HepG2 (cell line): Measurements from ENCODE around the gene WDR91. TPM values are rescaled to one million over a fixed set of nuclear protein-coding genes. Genes with fewer than 3 reads are reported as not detected.

ENCODE experiments used
- ATAC-seq: fragments of 200-7000 bp; cut with Tn5 transposase; 3 replicates; pipeline ENCODE4 v1.9.1; 2020; ENCODE audit warnings: mild to moderate bottlenecking, moderate library complexity
- BruUV-seq: library from RNA; stranded (reverse); fragments of 400-500 nt; replicated peaks from 2 replicates; lab custom pipeline; 2021; lab: Mats Ljungman, UMichigan
- CTCF ChIA-PET: fragments of 300-600 bp; formaldehyde crosslinking; extraction: SDS; loops from one replicate; lab custom pipeline; 2021; ENCODE audit warnings: low total read pairs, inconsistent platforms, low intra/inter-chr PET ratio; lab: Yijun Ruan, JAX
- POLR2A ChIA-PET: fragments of 350-600 bp; sonication (Branson Sonifier 250); formaldehyde crosslinking; loops from one replicate; lab custom pipeline; 2020; ENCODE audit warnings: antibody characterized with exemption, inconsistent platforms; lab: Yijun Ruan, JAX
- DNase-seq: peaks from one replicate; pipeline ENCODE4 v3.0.0-alpha.2; 2015; ENCODE audit warnings: low spot score
- FAIRE-seq: peaks from 3 replicates; lab custom pipeline; 2011; peaks lifted over from hg19 to GRCh38; lab: Jason Lieb, UNC
- H2AFZ ChIP-seq: one replicate; pipeline ENCODE4 v1.6.1; 2011; ENCODE audit warnings: low read length, inconsistent platforms
- H3K27ac ChIP-seq: fragments of 300-600 bp; 3 replicates; pipeline ENCODE4 v1.8.0; 2011; ENCODE audit warnings: mixed run types, mild to moderate bottlenecking, mixed read lengths, low read length, inconsistent platforms; ENCODE audit not compliant: insufficient read depth; ENCODE audit errors: extremely low read length
- H3K27me3 ChIP-seq, 2 experiments: fragments of 200-600 bp in 1 of 2; 2 replicates in 1 of 2; 3 replicates in 1 of 2; pipeline versions ENCODE4 v1.6.0 to v1.8.0; 2011; ENCODE audit warnings: low read length in 2 of 2, mild to moderate bottlenecking in 2 of 2, moderate library complexity in 2 of 2, inconsistent platforms in 1 of 2; ENCODE audit not compliant: insufficient read depth in 2 of 2, control insufficient read depth in 1 of 2
- H3K36me3 ChIP-seq, 2 experiments: fragments of 200-600 bp in 1 of 2; replicated peaks in 1 of 2; 2 replicates in 1 of 2; 3 replicates in 1 of 2; pipeline versions ENCODE4 v1.5.1 to v1.8.0; 2011; ENCODE audit warnings: low read length in 2 of 2, inconsistent platforms in 1 of 2; ENCODE audit not compliant: insufficient read depth in 2 of 2, control insufficient read depth in 1 of 2
- H3K4me1 ChIP-seq: 2 replicates; pipeline ENCODE4 v1.5.1; 2012; ENCODE audit warnings: low read length, inconsistent platforms; ENCODE audit not compliant: insufficient read depth
- H3K4me2 ChIP-seq: 2 replicates; pipeline ENCODE4 v1.6.0; 2011; ENCODE audit warnings: low read depth, low read length, inconsistent platforms
- H3K4me3 ChIP-seq, 3 experiments: fragments of 200-600 bp in 1 of 3; sonication (generic), shearing (Covaris generic) in 1 of 3; replicated peaks in 1 of 3; 2 replicates each; pipeline ENCODE4 v1.5.1; 2011 to 2016; ENCODE audit warnings: low read length in 3 of 3, inconsistent platforms in 2 of 3, low read depth in 2 of 3, mild to moderate bottlenecking in 2 of 3, control low read depth in 1 of 3, mixed read lengths in 1 of 3; ENCODE audit not compliant: insufficient read depth in 1 of 3
- H3K79me2 ChIP-seq: one replicate; pipeline ENCODE4 v1.6.1; 2011; ENCODE audit warnings: low read length, inconsistent platforms; ENCODE audit not compliant: insufficient read depth
- H3K9ac ChIP-seq: 2 replicates; pipeline ENCODE4 v1.6.0; 2011; ENCODE audit warnings: mild to moderate bottlenecking, low read depth, low read length, inconsistent platforms; ENCODE audit not compliant: insufficient read depth
- H3K9me3 ChIP-seq: 2 replicates; pipeline ENCODE4 v1.5.1; 2012; ENCODE audit warnings: mild to moderate bottlenecking, low read length
- H4K20me1 ChIP-seq: 2 replicates; pipeline ENCODE4 v1.6.0; 2011; ENCODE audit warnings: inconsistent platforms, mild to moderate bottlenecking, low read length, moderate library complexity; ENCODE audit not compliant: insufficient read depth
- HDAC1 ChIP-seq: sonication (generic); formaldehyde crosslinking; IDR thresholded peaks from 2 replicates; pipeline ENCODE4 v1.5.1; 2020; ENCODE audit warnings: mild to moderate bottlenecking, missing genetic modification reagents
- HDAC2 ChIP-seq: sonication (generic); formaldehyde crosslinking; IDR thresholded peaks from 2 replicates; pipeline ENCODE4 v1.4.0; 2020; ENCODE audit warnings: missing genetic modification reagents
- KDM2A ChIP-seq: sonication (generic); formaldehyde crosslinking; IDR thresholded peaks from 2 replicates; pipeline ENCODE4 v1.4.0; 2020; ENCODE audit warnings: low read depth, missing genetic modification reagents, borderline replicate concordance
- SMAD3 ChIP-seq: sonication (generic); formaldehyde crosslinking; IDR thresholded peaks from 2 replicates; pipeline ENCODE4 v1.4.0; 2020; ENCODE audit warnings: missing genetic modification reagents
- SRSF4 ChIP-seq: fragments of 200-400 bp; formaldehyde crosslinking; IDR thresholded peaks from one replicate; pipeline ENCODE4 v1.6.1; 2018; ENCODE audit warnings: mild to moderate bottlenecking, low read depth, low read length, moderate library complexity; ENCODE audit not compliant: poor library complexity, severe bottlenecking
- XRCC5 ChIP-seq: fragments of 200-400 bp; formaldehyde crosslinking; optimal IDR thresholded peaks from 2 replicates; pipeline ENCODE3; 2017; ENCODE audit warnings: mild to moderate bottlenecking, low read length
- ZNF136 ChIP-seq: sonication (generic); formaldehyde crosslinking; IDR thresholded peaks from 2 replicates; pipeline ENCODE4 v1.8.1; 2022; ENCODE audit warnings: low read depth, mild to moderate bottlenecking, moderate library complexity, missing genetic modification reagents
- ZNF180 ChIP-seq: sonication (generic); formaldehyde crosslinking; IDR thresholded peaks from 2 replicates; pipeline ENCODE4 v1.4.0; 2020; ENCODE audit warnings: low read depth, missing genetic modification reagents, borderline replicate concordance
- ZNF788 ChIP-seq: sonication (generic); formaldehyde crosslinking; IDR thresholded peaks from 2 replicates; pipeline ENCODE4 v1.5.0; 2020; ENCODE audit warnings: mild to moderate bottlenecking, missing genetic modification reagents, borderline replicate concordance
- WGBS: methylation state at CpG from one replicate; pipeline ENCODE4 v1.1.6; 2017; ENCODE audit warnings: low lambda C conversion rate; 5-methylcytosine and 5-hydroxymethylcytosine counted together
- in situ Hi-C: cut with HindIII; loops from 2 replicates; pipeline ENCODE4 v1.10.0; 2017; ENCODE audit warnings: low pct_unique_long_range_greater_than_20kb; ENCODE audit not compliant: extremely low pct_ligation_motif_present
- intact Hi-C: fragments of 100-400 bp; cut with micrococcal nuclease; formaldehyde crosslinking; loops from one replicate; pipeline ENCODE4 v1.10.0; 2022; ENCODE audit not compliant: unreplicated experiment
- polyA plus RNA-seq, 8 experiments: library from polyadenylated mRNA; depleted of rRNA in 3 of 8; stranded (reverse) in 7 of 8; unstranded in 1 of 8; fragments of >200 nt; fragmentation: Illumina TruSeq in 4 of 8; extraction: Trizol in 4 of 8; gene quantifications; 2 replicates each; pipeline versions ENCODE4 v1.2.1 to v1.2.3, GENCODE V29; 2011 to 2016; ENCODE audit warnings: low read depth in 4 of 8, missing spikeins in 1 of 8, mixed read lengths in 1 of 8; ENCODE audit not compliant: insufficient read depth in 1 of 8
- total RNA-seq, 5 experiments: library from RNA; depleted of rRNA; stranded (reverse); fragments of >200 nt; fragmentation: Illumina TruSeq; extraction: Trizol; gene quantifications; 2 replicates each; pipeline ENCODE4 v1.2.3, GENCODE V29; 2016; ENCODE audit warnings: low read depth in 1 of 5
- TF ChIP-seq, protein P1 (sequence below): fragments of 450-650 bp; IDR thresholded peaks from 2 replicates; pipeline ENCODE4 v1.6.1; 2016

WDR91 gene
- total and polyA plus RNA-seq, 2 of the 13 experiments (the other 11 are each of a cell fraction or from before 2014, with no cell fraction given) = 11.6 to 12.1 TPM

DNA sequence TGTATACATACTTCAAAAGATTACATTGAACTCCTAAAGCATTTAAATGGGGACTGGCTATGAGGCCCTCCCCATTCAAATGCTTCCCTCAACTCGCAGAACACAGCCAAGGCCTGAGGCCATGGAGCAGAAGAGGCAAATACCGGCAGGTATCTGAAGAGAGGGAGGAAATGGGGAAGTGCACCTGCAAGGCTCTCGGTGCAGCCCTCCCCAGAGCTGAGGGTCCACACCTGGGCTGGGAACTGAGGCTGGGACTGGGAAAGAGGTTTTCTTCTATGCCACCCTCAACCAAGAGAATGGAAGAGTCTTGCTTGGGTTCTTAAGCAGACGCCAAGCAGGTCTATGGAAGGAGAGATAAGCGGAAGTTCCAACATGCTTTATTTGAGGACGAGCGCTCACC is 27.8 kb downstream of the WDR91 start:
- Histone ChIP-seq H3K36me3 (peaks cover 18 to 74% of the 10 kb centered on the region in 2 experiments), H3K27ac (no peak overlapping the region), H2AFZ (no peak overlapping the region), H3K9ac (no peak overlapping the region), H3K9me3 (peaks cover 30% of the 10 kb centered on the region), H3K4me2 (no peak overlapping the region), H3K4me3 (no peak overlapping the region), H4K20me1 (no peaks in the 10 kb centered on the region), H3K4me1 (no peaks in the 10 kb centered on the region), H3K79me2 (no peaks in the 10 kb centered on the region), H3K27me3 (no peaks in the 10 kb centered on the region)
- ATAC-seq = no peak
- no TSS peak for BruUV-seq
- TF ChIP-seq HDAC1 (CRISPR knock-in tag) (no peak), SMAD3 (CRISPR knock-in tag) (no peak), ZNF180 (CRISPR knock-in tag) (no peak), SRSF4 (no peak), ZNF788 (no peak), XRCC5 (no peak), KDM2A (CRISPR knock-in tag) (no peak), HDAC2 (CRISPR knock-in tag) (no peak), ZNF136 (no peak)
- TF ChIP-seq, protein P1, sequence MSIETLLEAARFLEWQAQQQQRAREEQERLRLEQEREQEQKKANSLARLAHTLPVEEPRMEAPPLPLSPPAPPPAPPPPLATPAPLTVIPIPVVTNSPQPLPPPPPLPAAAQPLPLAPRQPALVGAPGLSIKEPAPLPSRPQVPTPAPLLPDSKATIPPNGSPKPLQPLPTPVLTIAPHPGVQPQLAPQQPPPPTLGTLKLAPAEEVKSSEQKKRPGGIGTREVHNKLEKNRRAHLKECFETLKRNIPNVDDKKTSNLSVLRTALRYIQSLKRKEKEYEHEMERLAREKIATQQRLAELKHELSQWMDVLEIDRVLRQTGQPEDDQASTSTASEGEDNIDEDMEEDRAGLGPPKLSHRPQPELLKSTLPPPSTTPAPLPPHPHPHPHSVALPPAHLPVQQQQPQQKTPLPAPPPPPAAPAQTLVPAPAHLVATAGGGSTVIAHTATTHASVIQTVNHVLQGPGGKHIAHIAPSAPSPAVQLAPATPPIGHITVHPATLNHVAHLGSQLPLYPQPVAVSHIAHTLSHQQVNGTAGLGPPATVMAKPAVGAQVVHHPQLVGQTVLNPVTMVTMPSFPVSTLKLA = no peak
- no peak for DNase-seq
- FAIRE-seq = no peak
- ChIA-PET CTCF (no interaction called here), POLR2A (interaction anchor here (1.2 to 1.5 kb wide), 2 partner anchors 12 to 197 kb away, joined by 3 read pairs; partner anchors contain the start of genes AGBL3 and CYREN)
- intact Hi-C loops = no loop called here
- 95% methylated on average over 7 of the region's 7 CpGs for WGBS
- in situ Hi-C loops = no loop called here
